Thoracic aorta (tissue), 2 donors: ENCODE measurements around the gene MT1A. TPM values are rescaled to one million over a fixed set of nuclear protein-coding genes. Genes with fewer than 3 reads are reported as not detected.

Experiments
- ATAC-seq: fragments of 150-250 bp; one replicate; pipeline ENCODE4 v1.8.0; 2017; ENCODE audit warnings: low read depth; ENCODE audit not compliant: insufficient number of reproducible peaks, low FRiP score
- DNase-seq: peaks from one replicate; pipeline ENCODE4 v3.0.0-alpha.2; 2020; ENCODE audit warnings: low spot score
- H3K27ac ChIP-seq, 2 donors: fragments of 200-600 bp; sonication (generic); 1 replicate in 1 of 2; 2 replicates in 1 of 2; pipeline ENCODE4 v1.5.1; 2016; ENCODE audit warnings: mild to moderate bottlenecking in 2 of 2, moderate library complexity in 2 of 2
- H3K27me3 ChIP-seq: fragments of 200-600 bp; sonication (generic); replicated peaks from 2 replicates; pipeline ENCODE4 v1.6.0; 2016; ENCODE audit warnings: mild to moderate bottlenecking; ENCODE audit not compliant: insufficient read depth
- H3K36me3 ChIP-seq: fragments of 200-600 bp; sonication (generic); one replicate; pipeline ENCODE4 v1.5.1; 2016
- H3K4me1 ChIP-seq, 2 donors: fragments of 200-600 bp; sonication (generic); 1 replicate in 1 of 2; 2 replicates in 1 of 2; pipeline versions ENCODE4 v1.5.1 to v1.6.0; 2016; ENCODE audit warnings: low read depth in 2 of 2, mild to moderate bottlenecking in 1 of 2; ENCODE audit not compliant: control insufficient read depth in 1 of 2
- H3K4me3 ChIP-seq: fragments of 200-600 bp; sonication (generic); 2 replicates; pipeline ENCODE4 v1.5.1; 2016; ENCODE audit warnings: mild to moderate bottlenecking
- H3K9me3 ChIP-seq: fragments of 200-600 bp; sonication (generic); 2 replicates; pipeline ENCODE4 v1.5.1; 2016
- total RNA-seq, 2 donors: library from RNA; depleted of rRNA; stranded (reverse); fragments of >200 nt; gene quantifications; one replicate each; pipeline versions ENCODE4 v1.1.0 to v1.2.3, GENCODE V29; 2016
- TF ChIP-seq, protein P1 (sequence below): fragments of 200-600 bp; sonication (generic); IDR thresholded peaks from one replicate; pipeline ENCODE4 v1.5.1; 2019; ENCODE audit warnings: antibody characterized with exemption

MT1A gene
- total RNA-seq, 2 donors from 2014 or later = 6.5 to 168 TPM

DNA sequence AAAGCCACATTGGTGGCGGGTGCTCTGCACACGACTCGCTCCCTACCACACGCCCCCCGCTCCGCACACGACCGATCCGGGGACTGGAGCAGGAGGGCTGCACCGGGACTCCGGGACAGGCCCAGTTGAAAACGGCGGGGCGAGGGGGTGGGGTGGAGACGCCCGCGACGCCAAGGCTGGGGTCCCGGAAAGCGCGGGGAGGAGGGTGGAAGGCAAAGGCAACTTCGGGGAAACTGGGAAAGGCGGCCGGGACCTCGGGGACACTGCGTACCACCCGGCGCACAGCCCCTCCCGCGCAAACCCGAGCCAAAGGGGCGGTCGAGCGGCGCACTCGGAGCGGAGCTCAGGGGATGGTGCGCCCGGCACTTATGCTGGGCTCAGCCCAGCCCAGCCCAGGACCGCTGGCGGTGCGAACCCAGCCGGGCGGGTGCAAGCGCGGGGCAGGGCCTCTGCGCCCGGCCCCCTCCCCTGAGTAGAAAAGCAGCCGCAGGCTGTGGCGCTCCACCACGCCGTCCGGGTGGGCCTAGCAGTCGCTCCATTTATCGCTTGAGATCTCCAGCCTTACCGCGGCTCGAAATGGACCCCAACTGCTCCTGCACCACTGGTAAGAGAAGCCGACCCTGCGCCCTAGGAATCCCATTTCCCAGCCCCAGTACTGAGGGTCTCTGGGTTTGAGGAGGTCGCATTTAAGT is 6.2 kb upstream of the MT1A start, which contains the start of gene MT1M:
MT1M (plus strand) TSS at position 504 of the 692 bp plus-strand sequence; CDS start at position 577, 73 bp downstream.
- TF ChIP-seq, protein P1, sequence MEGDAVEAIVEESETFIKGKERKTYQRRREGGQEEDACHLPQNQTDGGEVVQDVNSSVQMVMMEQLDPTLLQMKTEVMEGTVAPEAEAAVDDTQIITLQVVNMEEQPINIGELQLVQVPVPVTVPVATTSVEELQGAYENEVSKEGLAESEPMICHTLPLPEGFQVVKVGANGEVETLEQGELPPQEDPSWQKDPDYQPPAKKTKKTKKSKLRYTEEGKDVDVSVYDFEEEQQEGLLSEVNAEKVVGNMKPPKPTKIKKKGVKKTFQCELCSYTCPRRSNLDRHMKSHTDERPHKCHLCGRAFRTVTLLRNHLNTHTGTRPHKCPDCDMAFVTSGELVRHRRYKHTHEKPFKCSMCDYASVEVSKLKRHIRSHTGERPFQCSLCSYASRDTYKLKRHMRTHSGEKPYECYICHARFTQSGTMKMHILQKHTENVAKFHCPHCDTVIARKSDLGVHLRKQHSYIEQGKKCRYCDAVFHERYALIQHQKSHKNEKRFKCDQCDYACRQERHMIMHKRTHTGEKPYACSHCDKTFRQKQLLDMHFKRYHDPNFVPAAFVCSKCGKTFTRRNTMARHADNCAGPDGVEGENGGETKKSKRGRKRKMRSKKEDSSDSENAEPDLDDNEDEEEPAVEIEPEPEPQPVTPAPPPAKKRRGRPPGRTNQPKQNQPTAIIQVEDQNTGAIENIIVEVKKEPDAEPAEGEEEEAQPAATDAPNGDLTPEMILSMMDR = no peak
- no peaks in the 10 kb centered on the region for H3K36me3 ChIP-seq
- ATAC-seq (peak; percentile 50), DNase-seq (no peak)
- peak within 1 kb of the TSS; percentile 85 to 86 for H3K27ac ChIP-seq
- H3K4me1 ChIP-seq = peaks cover 5 to 26% of the 10 kb centered on the region in 2 donors
- H3K27me3 ChIP-seq = no peaks in the 10 kb centered on the region
- H3K9me3 ChIP-seq = no peaks in the 10 kb centered on the region
- H3K4me3 ChIP-seq = peak within 1 kb of the TSS; percentile 77

DNA sequence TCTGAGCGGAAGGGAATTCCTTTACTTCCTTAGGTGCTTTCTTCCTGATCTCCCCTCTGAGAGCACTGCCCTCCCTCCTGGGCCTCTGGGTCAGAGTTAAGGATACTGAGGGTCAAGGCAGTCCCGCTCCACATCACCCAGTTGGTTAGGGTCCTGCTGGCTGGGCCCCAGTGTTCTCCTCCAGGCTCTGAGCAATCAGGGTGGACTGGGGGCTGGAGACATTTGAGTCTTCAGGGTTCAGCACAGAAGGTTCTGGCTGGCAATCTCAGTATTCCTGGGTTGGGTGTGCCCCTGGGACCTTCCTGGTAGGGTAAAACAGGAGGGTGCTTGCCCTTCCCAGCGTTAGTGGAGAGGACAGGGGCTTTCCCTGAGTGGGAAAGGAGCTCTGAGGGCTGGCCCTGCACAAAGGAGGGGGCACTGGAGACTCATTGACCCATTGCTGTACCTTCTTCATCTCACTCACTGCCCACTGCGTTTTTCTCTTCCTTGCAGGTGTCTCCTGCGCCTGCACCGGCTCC is 5.6 kb upstream of the MT1A start:
- Histone ChIP-seq H3K4me1 (peaks cover 5 to 26% of the 10 kb centered on the region in 2 donors), H3K27ac (peak overlapping the region; percentile 85 to 86), H3K36me3 (no peaks in the 10 kb centered on the region), H3K9me3 (no peaks in the 10 kb centered on the region), H3K4me3 (peak overlapping the region; percentile 77), H3K27me3 (no peaks in the 10 kb centered on the region)
- no peak for DNase-seq
- TF ChIP-seq, protein P1 = no peak
- ATAC-seq = no peak

DNA sequence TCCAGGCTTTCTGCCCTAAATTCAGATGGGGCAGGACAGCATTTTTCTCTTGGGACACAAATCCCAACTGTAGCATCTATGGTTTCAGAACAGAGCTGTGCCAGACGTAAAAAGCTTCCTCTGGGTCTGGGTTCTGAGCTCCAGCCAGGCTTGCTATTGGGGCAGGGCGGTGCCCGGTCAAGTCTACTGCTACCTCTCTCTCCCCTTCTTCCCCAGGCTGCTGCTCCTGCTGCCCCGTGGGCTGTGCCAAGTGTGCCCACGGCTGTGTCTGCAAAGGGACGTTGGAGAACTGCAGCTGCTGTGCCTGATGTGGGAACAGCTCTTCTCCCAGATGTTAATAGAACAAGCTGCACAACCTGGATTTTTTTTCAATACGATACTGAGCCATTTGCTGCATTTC is 4.9 kb upstream of the MT1A start:
- no peaks in the 10 kb centered on the region for H3K36me3 ChIP-seq
- H3K27me3 ChIP-seq = no peaks in the 10 kb centered on the region
- H3K27ac ChIP-seq = peak overlapping the region; percentile 85 to 86
- H3K4me1 ChIP-seq = peaks cover 5 to 30% of the 10 kb centered on the region in 2 donors
- DNase-seq (no peak), ATAC-seq (no peak)
- peak overlapping the region; percentile 77 for H3K4me3 ChIP-seq
- TF ChIP-seq, protein P1 = no peak
- H3K9me3 ChIP-seq = no peaks in the 10 kb centered on the region

DNA sequence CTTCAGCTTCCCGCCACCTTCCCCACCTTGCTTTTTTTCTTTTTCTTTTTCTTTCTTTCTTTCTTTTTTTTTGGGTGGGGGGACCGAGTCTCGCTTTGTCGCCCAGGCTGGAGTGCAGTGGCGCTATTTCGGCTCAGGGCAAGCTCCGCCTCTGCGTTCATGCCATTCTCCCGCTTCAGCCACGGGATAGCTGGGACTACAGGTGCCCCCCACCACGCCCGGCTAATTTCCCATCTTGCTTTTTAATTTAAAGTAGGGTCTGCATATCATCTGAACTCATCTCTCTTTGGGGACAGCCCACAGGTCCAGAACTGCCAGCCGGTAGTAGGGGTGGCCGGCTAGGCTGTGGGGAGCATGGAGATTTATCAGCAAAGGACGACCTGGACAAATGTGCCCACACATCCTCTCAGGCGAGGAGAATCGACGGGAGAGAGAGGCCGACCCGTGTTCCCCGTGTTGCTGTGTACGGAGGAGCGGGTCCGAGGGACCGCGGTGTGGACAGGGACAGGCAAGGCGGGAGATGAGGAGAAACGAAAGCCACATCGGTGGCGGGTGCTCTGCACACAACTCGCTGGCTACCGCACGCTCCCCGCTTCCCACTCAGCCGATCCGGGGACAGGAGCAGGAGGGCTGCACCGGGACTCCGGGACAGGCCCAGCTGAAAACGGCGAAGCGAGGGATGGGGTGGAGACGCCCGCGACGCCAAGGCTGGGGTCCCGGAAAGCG is 3.6 kb upstream of the MT1A start:
- Histone ChIP-seq H3K4me3 (peak overlapping the region; percentile 24), H3K4me1 (peaks cover 5 to 37% of the 10 kb centered on the region in 2 donors), H3K27ac (no peak overlapping the region), H3K27me3 (no peaks in the 10 kb centered on the region), H3K9me3 (no peaks in the 10 kb centered on the region), H3K36me3 (no peaks in the 10 kb centered on the region)
- TF ChIP-seq, protein P1 = no peak
- DNase-seq = no peak
- no peak for ATAC-seq

DNA sequence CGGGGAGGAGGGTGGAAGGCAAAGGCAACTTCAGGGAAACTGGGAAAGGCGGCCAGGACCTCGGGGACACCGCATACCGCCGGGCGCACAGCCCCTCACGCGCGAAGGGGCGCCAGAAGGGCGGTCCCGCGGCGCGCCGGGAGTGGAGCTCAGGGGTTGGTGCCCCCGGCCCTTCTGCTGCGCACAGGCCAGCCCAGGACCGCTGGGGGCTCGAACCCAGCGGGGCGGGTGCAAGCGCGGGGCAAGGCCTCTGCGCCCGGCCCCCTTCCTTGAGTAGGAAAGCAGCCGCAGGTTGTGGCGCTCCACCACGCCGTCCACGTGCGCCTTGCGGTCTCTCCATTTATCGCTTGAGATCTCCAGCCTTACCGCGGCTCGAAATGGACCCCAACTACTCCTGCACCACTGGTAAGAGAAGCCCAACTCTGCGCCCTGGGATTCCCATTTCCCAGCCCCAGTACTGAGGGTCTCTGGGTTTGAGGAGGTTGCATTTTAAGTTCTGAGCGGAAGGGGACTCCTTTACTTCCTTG is 3.0 kb upstream of the MT1A start:
- no peak overlapping the region for H3K27ac ChIP-seq
- ATAC-seq = no peak
- no peaks in the 10 kb centered on the region for H3K36me3 ChIP-seq
- no peaks in the 10 kb centered on the region for H3K9me3 ChIP-seq
- peaks cover 5 to 37% of the 10 kb centered on the region in 2 donors for H3K4me1 ChIP-seq
- TF ChIP-seq, protein P1 = no peak
- no peak for DNase-seq
- H3K27me3 ChIP-seq = no peaks in the 10 kb centered on the region
- peak overlapping the region; percentile 24 for H3K4me3 ChIP-seq
